Upper lobe of left lung (tissue), 4 donors: ENCODE measurements around the gene CLDN6.

Experiments used
- CTCF ChIP-seq, 6 experiments: fragments of 450-650 bp in 4 of 6; fragments of 200-600 bp in 2 of 6; sonication (generic) in 2 of 6; IDR thresholded peaks; one replicate each; pipeline ENCODE4 v1.5.1; 2016 to 2019; ENCODE audit warnings: antibody characterized with exemption in 6 of 6
- POLR2A ChIP-seq, 4 donors: fragments of 450-650 bp; IDR thresholded peaks; one replicate each; pipeline ENCODE4 v1.5.1; 2016 to 2017; ENCODE audit warnings: antibody characterized with exemption in 4 of 4, mild to moderate bottlenecking in 2 of 4

DNA sequence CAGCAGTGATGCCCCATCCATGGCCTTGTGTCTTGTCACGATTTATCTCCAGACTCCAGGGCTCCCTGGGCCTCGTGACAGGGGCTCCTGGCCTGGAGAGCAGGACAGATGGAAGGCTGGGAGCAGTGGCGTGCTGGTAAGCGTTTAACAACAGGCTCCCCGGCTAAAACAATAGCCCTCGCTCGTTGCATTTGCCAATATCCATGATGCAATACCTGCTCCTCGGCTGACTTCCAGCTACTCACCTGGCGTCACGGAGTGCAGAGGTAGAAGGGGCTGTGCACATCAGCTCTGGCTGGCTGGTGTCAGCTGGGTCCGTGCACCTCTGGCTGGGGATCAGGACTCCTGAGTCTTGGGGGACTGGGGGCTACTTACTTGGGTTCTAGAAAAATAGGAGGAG is 20.3 kb upstream of the CLDN6 start:
- TF ChIP-seq CTCF (IDR thresholded peaks at IDR 0.05), result no peak
- no peak for TF ChIP-seq POLR2A (IDR thresholded peaks at IDR 0.05)
